Activated B cell treated with CpG ODN at 0.5 μM for 24 hours (primary cell): Measurements from ENCODE around the gene SLC16A8. TPM values are rescaled to one million over a fixed set of nuclear protein-coding genes. Genes with fewer than 3 reads are reported as not detected.
"Not testable (repeated sequence)": the region's sequence is repeated elsewhere in the genome, so short reads cannot be mapped to it uniquely, and the experiment has no call there.

Source experiments
- ATAC-seq: fragments of 200-7000 bp; cut with Tn5 transposase; one replicate; pipeline ENCODE4 v1.10.0; 2021; ENCODE audit warnings: low read depth, mild to moderate bottlenecking, moderate library complexity
- CTCF ChIA-PET: fragments of 350-600 bp; sonication (Branson Sonifier 250); formaldehyde crosslinking; loops from one replicate; lab custom pipeline; 2021; ENCODE audit warnings: antibody characterized with exemption; lab: Charles Lee
- POLR2A ChIA-PET: fragments of 350-600 bp; sonication (Branson Sonifier 250); formaldehyde crosslinking; loops from one replicate; lab custom pipeline; 2021; ENCODE audit warnings: antibody characterized with exemption; lab: Charles Lee
- DNase-seq: peaks from one replicate; pipeline ENCODE4 v3.0.0; 2022
- H3K27ac Mint-ChIP-seq: one replicate; pipeline ENCODE4 v1.8.0; 2020; ENCODE audit warnings: mixed read lengths
- H3K27me3 Mint-ChIP-seq: one replicate; pipeline ENCODE4 v1.8.0; 2021; ENCODE audit warnings: mixed read lengths
- H3K36me3 Mint-ChIP-seq: one replicate; pipeline ENCODE4 v1.8.0; 2021; ENCODE audit warnings: low read depth, mixed read lengths
- H3K4me1 Mint-ChIP-seq: one replicate; pipeline ENCODE4 v1.8.0; 2021; ENCODE audit warnings: mixed read lengths
- H3K4me3 Mint-ChIP-seq: one replicate; pipeline ENCODE4 v1.8.0; 2020; ENCODE audit warnings: mild to moderate bottlenecking, mixed read lengths
- H3K9me3 Mint-ChIP-seq: one replicate; pipeline ENCODE4 v1.8.0; 2020; ENCODE audit warnings: mixed read lengths
- CTCF ChIP-seq: fragments of 200-600 bp; IDR thresholded peaks from one replicate; pipeline ENCODE4 v1.8.0; 2022; ENCODE audit warnings: antibody characterized with exemption, mild to moderate bottlenecking
- intact Hi-C: fragments of 100-400 bp; cut with micrococcal nuclease; formaldehyde crosslinking; loops from one replicate; pipeline ENCODE4 v1.15.1; 2024
- total RNA-seq: library from RNA; stranded (reverse); gene quantifications from 2 replicates; pipeline ENCODE4 v1.2.3, GENCODE V29; 2022

The SLC16A8 gene
- total RNA-seq, 1 donor from 2014 or later: not detected

- Mint-ChIP-seq H3K4me3 (no peak overlapping the region), H3K4me1 (peaks cover 7% of the 10 kb centered on the region), H3K27me3 (peaks cover 14% of the 10 kb centered on the region), H3K27ac (no peak overlapping the region), H3K9me3 (no peaks in the 10 kb centered on the region), H3K36me3 (peaks cover 2% of the 10 kb centered on the region)
- ATAC-seq (no peak), DNase-seq (no peak)
- intact Hi-C loops: no loop called here
- CTCF ChIA-PET: no interaction called here
- no peak for TF ChIP-seq CTCF
- POLR2A ChIA-PET: no interaction called here
Observed at GRCh38 chr22:38080474-38080849, 3.5 kb downstream of the SLC16A8 start.

DNA sequence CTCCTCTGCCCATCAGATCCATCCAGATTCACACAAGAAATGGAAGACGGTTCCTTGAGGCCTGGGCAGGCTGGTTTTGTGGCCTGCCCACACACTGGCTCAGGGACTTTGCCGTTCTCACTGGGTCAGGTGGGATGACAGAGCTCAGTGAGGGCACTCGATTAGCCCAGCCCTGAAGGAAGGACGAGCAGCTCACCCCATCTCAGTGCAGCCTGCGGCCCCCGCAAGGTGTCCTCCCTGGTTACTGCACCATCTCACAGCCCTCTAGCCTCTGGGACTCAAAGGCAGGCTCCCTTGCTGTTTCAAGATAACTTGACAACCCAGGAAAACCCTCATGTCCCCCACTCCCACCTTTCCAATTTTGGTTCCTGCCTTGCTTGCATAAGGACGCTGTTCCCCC, 4.2 kb downstream of the SLC16A8 start:
- H3K27me3 Mint-ChIP-seq: peaks cover 11% of the 10 kb centered on the region
- CTCF ChIA-PET: no interaction called here
- no peak for DNase-seq
- H3K4me3 Mint-ChIP-seq: no peak overlapping the region
- peaks cover 7% of the 10 kb centered on the region for H3K4me1 Mint-ChIP-seq
- H3K9me3 Mint-ChIP-seq: no peaks in the 10 kb centered on the region
- no peak for TF ChIP-seq CTCF
- ATAC-seq: no peak
- intact Hi-C loops: no loop called here
- POLR2A ChIA-PET: no interaction called here
- no peak overlapping the region for H3K27ac Mint-ChIP-seq
- H3K36me3 Mint-ChIP-seq: peaks cover 3% of the 10 kb centered on the region

GRCh38 chr22:38079208-38079607, 4.8 kb downstream of the SLC16A8 start:
- H3K27me3 Mint-ChIP-seq: peaks cover 11% of the 10 kb centered on the region
- H3K9me3 Mint-ChIP-seq, H3K27ac Mint-ChIP-seq, H3K36me3 Mint-ChIP-seq, CTCF ChIA-PET, ATAC-seq, H3K4me1 Mint-ChIP-seq, H3K4me3 Mint-ChIP-seq, intact Hi-C loops, POLR2A ChIA-PET, DNase-seq: not testable (repeated sequence)

- ChIA-PET POLR2A (no interaction called here), CTCF (no interaction called here)
- Mint-ChIP-seq H3K27me3 (peaks cover 9% of the 10 kb centered on the region), H3K36me3 (peaks cover 14% of the 10 kb centered on the region), H3K27ac (no peak overlapping the region), H3K4me1 (peaks cover 7% of the 10 kb centered on the region), H3K9me3 (no peaks in the 10 kb centered on the region), H3K4me3 (no peak overlapping the region)
- no peak for DNase-seq
- ATAC-seq: no peak
- no peak for TF ChIP-seq CTCF
- intact Hi-C loops: no loop called here
Observed at GRCh38 chr22:38078046-38078840, 5.7 kb downstream of the SLC16A8 start.

DNA sequence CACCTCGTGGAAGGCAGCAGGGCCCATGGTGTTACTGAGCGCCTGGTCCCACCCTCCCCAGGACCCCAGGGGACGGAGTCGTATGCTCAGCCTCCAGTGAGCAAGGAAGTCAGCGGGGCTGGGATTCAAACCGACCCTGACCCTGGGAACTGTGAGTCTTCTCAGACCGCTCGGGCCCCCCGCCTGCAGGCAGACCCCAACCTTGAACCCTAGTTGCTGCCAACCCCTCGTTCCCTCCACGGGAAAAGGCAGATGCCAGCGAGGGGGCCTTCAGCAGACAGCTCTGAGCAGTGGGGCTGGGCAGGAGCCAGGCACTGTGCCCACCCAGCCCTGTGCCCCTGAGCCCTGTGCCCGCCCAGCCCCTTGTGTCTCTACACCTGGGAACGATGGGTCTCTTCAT, 6.4 kb downstream of the SLC16A8 start:
- Mint-ChIP-seq H3K27me3 (peaks cover 8% of the 10 kb centered on the region), H3K4me3 (no peak overlapping the region), H3K9me3 (no peaks in the 10 kb centered on the region), H3K36me3 (peaks cover 21% of the 10 kb centered on the region), H3K27ac (no peak overlapping the region), H3K4me1 (peaks cover 7% of the 10 kb centered on the region)
- DNase-seq (no peak), ATAC-seq (no peak)
- intact Hi-C loops: no loop called here
- no peak for TF ChIP-seq CTCF
- ChIA-PET POLR2A (no interaction called here), CTCF (no interaction called here)
